Activated T-helper 17 cell treated with anti-CD3 and anti-CD28 coated beads, Interleukin-2, amount 50 U/mL, for 72 hours (primary cell): ENCODE data around the gene ANKS6. TPM values are rescaled to one million over a fixed set of nuclear protein-coding genes. Genes with fewer than 3 reads are reported as not detected.
A peak's percentile ranks its signal among the peaks of the same experiment; 100 is the strongest.

Experiments used
- ATAC-seq: fragments of 150-1000 bp; cut with Tn5 transposase; replicated peaks from 2 replicates; pipeline ENCODE4 v1.10.0; 2021; ENCODE audit warnings: mild to moderate bottlenecking, moderate library complexity
- H3K27ac Mint-ChIP-seq: one replicate; pipeline ENCODE4 v1.8.0; 2022; ENCODE audit warnings: mixed read lengths
- H3K27me3 Mint-ChIP-seq: one replicate; pipeline ENCODE4 v1.8.0; 2022; ENCODE audit warnings: mixed read lengths
- H3K36me3 Mint-ChIP-seq: one replicate; pipeline ENCODE4 v1.8.0; 2022; ENCODE audit warnings: low read depth, mild to moderate bottlenecking, mixed read lengths
- H3K4me1 Mint-ChIP-seq: one replicate; pipeline ENCODE4 v1.8.0; 2022; ENCODE audit warnings: mixed read lengths
- H3K4me3 Mint-ChIP-seq: one replicate; pipeline ENCODE4 v1.8.0; 2022; ENCODE audit warnings: mild to moderate bottlenecking, mixed read lengths
- H3K9me3 Mint-ChIP-seq: one replicate; pipeline ENCODE4 v1.8.0; 2022; ENCODE audit warnings: mixed read lengths
- total RNA-seq, 2 donors: library from RNA; stranded (reverse); gene quantifications; one replicate each; pipeline ENCODE4 v1.2.3, GENCODE V29; 2022

The ANKS6 gene
- total RNA-seq = 10 to 100 TPM; 10.0 to 11.2 TPM

DNA sequence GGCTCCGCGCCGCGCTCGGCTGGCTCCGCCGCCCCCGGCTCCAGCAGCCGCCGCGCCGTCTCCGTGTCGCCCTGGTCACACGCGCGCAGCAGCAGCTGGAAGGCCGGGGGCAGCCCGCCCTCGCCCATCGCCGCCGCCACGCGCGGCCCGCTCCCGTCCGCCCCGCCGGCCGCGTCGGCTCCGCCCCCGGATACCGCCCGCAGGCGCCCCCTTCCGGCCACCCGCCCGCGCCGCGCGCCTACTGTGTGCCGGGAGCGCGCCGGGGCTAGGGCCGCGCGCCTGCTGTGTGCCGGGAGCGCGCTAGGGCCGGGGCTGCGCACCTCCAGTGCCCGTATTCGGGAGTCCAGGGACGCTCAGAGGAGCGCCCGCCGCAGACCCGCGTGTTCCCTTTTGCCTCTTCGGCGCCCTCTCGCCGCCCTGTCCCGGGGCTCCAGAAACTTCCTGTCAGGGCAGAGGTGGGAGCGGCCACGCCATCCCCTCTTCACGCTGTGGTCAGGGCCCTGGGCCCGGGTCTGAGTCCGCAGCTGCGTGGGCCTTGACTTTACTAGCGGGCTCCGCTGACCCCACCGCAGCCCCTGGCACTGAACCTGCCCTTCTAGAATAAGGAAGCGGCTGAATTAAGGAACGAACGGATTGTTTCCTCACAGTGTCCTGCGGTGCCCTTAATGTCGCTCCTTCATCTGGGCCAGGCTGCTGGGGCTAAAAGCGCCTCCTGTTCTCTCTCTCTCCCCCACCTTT, at the start of gene ANKS6:
Gene ANKS6, minus strand, starts transcription at position 192 of the 738 bp plus-strand sequence. Its CDS starts 64 bp downstream, at position 128.
- peaks cover 17% of the 10 kb centered on the region for H3K4me1 Mint-ChIP-seq
- H3K9me3 Mint-ChIP-seq = no peaks in the 10 kb centered on the region
- peak within 1 kb of the TSS; percentile 33 for H3K27ac Mint-ChIP-seq
- ATAC-seq = peak; percentile 90
- no peaks in the 10 kb centered on the region for H3K27me3 Mint-ChIP-seq
- H3K36me3 Mint-ChIP-seq = no peaks in the 10 kb centered on the region
- H3K4me3 Mint-ChIP-seq = peak within 1 kb of the TSS; percentile 85

- Mint-ChIP-seq H3K27me3 (no peaks in the 10 kb centered on the region), H3K4me3 (no peak overlapping the region)
- ATAC-seq = no peak
Measured at GRCh38 chr9:98846081-98846480, 49.7 kb upstream of the ANKS6 start.

DNA sequence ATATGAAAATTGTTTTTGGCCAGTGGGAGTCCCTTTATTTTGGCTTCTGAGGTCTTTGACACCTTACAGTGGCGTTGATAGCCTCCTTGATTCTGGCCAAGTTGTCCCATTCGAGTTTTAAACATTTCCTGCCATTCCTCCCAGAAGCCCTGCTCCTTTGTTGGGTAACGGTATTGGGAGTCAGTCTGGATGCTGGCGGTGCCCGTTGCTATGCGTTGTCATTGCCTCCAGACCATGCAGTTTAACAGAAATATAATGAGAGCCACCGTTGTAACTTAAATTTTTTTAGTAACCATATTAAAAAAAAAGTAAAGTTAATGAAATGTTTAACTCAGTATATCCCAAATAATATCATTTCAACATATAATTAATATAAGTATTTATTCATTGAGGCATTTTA, 46.2 kb upstream of the ANKS6 start:
- Mint-ChIP-seq H3K4me3 (no peak overlapping the region), H3K9me3 (no peaks in the 10 kb centered on the region), H3K27ac (no peak overlapping the region), H3K4me1 (no peaks in the 10 kb centered on the region), H3K27me3 (no peaks in the 10 kb centered on the region), H3K36me3 (peaks cover 20% of the 10 kb centered on the region)
- ATAC-seq = no peak

More at GRCh38 chr9:98846081-98846480, 49.7 kb upstream of the ANKS6 start:
- H3K4me1 Mint-ChIP-seq = no peaks in the 10 kb centered on the region
- no peaks in the 10 kb centered on the region for H3K9me3 Mint-ChIP-seq
- no peak overlapping the region for H3K27ac Mint-ChIP-seq
- peaks cover 13% of the 10 kb centered on the region for H3K36me3 Mint-ChIP-seq

- Mint-ChIP-seq H3K27me3 (no peaks in the 10 kb centered on the region), H3K4me3 (no peak overlapping the region), H3K27ac (no peak overlapping the region), H3K4me1 (no peaks in the 10 kb centered on the region), H3K9me3 (no peaks in the 10 kb centered on the region), H3K36me3 (peaks cover 20% of the 10 kb centered on the region)
- ATAC-seq = no peak
Measured at GRCh38 chr9:98839724-98840123, 43.4 kb upstream of the ANKS6 start.

DNA sequence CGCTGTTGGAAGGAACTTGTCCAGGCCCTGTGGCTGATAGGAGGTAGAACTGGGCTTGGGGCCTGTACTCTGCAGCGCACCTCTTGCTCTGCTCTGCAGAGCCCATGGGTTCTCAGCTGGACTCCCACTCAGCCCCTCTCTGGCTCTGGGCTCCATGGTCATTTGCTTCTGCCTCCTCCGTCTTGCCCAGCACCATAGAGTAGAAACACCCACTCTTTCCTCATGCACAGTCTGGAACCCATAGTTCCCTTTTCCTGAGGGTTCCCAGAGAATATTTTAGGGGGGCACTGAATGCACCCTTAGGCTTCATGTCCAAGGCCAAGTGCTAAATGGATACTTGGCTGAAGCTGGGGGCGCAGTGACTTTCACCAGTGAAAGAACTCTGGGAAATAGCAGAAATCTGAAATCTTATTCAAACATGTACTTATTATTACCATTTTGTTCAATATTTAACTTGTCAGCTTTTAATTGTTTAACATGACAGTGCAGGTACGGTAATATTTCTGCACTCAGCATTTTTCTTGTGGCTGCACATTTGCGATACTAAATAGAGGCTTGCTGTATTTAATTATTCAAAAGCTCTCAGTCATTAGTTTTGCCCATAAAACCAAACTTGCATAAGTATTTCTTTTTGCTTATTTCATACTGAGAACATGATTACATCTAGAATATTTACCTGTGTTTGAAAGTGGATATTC, 42.7 kb upstream of the ANKS6 start:
- Mint-ChIP-seq H3K4me3 (no peak overlapping the region), H3K4me1 (no peaks in the 10 kb centered on the region), H3K36me3 (peaks cover 20% of the 10 kb centered on the region), H3K27me3 (no peaks in the 10 kb centered on the region), H3K27ac (no peak overlapping the region), H3K9me3 (no peaks in the 10 kb centered on the region)
- ATAC-seq = no peak

DNA sequence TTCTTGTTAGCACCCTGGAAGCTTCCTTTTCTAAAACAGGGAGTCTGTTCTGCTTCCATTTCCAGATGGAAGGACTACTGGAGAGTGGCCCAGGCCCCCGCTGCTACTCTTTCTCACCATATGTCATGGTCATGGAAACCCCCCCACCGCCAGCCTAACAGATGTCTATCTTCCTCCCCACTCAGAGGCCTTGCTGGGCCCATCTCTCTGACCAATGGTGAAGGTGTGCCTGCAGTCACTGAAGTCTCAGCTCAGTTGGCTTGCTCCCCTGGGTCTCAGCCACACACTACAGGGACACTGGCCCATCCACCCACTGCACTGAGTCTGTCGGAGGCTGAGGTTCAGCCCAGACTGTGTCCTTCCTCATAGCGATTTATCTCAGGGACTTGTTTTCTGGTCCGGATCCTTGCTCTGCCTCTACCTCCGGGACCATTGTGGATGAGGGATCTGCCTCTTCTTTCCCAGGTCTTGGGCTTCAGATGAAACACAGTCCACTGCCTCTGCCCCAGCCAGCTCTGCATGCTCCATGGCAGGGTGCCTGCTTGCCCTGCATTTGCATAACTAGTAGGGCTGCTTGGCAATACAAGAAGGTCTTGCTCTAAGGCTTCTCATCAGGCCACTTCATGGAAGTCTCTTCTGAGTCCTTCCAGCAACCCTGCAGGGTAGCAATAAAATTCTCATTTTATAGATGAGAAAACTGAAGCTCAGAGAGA, 42.0 kb upstream of the ANKS6 start:
- ATAC-seq = no peak
- peak overlapping the region; percentile 31 for H3K27ac Mint-ChIP-seq
- H3K4me1 Mint-ChIP-seq = no peaks in the 10 kb centered on the region
- peaks cover 20% of the 10 kb centered on the region for H3K36me3 Mint-ChIP-seq
- H3K9me3 Mint-ChIP-seq = no peaks in the 10 kb centered on the region
- H3K27me3 Mint-ChIP-seq = no peaks in the 10 kb centered on the region
- H3K4me3 Mint-ChIP-seq = no peak overlapping the region

DNA sequence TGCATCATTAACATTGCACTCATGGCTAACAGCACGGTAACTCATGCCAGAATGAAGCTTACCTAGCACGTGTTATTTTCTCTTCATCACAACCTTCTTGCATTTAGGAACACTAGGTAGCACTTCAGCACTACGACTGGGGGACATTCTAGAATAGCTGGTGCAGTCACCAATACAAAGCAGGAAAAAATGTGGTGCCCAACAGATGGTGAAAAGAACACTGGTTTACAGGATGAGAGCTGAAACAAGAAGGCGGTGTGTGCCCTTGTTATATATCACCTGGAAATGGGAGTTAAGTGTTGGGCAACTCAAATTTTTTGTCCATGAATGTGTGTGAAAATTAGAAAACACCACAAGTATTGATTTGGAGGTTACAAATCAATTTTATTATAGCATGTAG, 41.2 kb upstream of the ANKS6 start:
- Mint-ChIP-seq H3K27ac (no peak overlapping the region), H3K4me3 (no peak overlapping the region), H3K4me1 (no peaks in the 10 kb centered on the region), H3K36me3 (peaks cover 20% of the 10 kb centered on the region), H3K27me3 (no peaks in the 10 kb centered on the region), H3K9me3 (no peaks in the 10 kb centered on the region)
- ATAC-seq = no peak

DNA sequence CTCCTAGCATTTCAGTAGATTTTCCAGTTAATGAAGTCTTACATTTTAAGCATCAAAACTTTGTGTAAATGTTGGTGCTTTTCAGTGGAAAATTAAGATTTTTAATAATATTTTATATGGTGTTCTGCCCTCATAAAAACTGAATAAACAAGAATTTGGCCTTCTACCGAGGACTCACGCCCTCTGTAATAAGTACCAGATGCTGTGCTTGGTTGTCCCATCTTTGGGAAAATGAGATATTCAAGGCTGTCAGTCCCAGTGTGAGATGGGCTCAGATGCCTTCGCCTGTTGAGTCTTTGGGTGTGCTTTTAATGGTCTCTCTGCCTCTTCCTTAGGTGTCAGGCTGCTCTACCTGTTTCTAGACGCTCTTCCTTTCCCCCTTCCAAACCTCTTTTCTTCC, 39.9 kb upstream of the ANKS6 start:
- Mint-ChIP-seq H3K27ac (no peak overlapping the region), H3K9me3 (no peaks in the 10 kb centered on the region), H3K4me1 (no peaks in the 10 kb centered on the region), H3K36me3 (peaks cover 15% of the 10 kb centered on the region), H3K27me3 (no peaks in the 10 kb centered on the region), H3K4me3 (no peak overlapping the region)
- ATAC-seq = no peak

DNA sequence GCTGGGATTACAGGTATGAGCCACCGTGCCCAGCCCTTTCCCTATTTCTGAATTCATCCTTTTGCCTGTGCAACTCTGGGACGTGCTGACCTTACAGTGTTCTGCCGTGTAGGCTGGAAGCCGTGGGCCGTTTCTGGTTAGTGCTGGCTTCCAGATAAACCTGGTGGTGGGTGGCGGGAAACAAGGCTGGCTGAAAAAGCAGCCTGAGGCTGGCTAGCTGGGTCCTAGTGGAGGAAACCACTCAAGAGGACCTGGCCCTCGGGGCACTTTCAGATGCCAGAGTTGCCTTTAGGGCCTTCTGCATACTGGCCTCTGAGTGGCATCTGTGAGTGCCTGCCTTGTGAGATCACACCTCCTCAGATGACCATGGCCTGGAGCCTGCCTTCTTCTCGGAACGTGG, 38.0 kb upstream of the ANKS6 start:
- Mint-ChIP-seq H3K4me3 (no peak overlapping the region), H3K9me3 (no peaks in the 10 kb centered on the region), H3K27me3 (no peaks in the 10 kb centered on the region), H3K4me1 (no peaks in the 10 kb centered on the region), H3K36me3 (peaks cover 11% of the 10 kb centered on the region), H3K27ac (no peak overlapping the region)
- no peak for ATAC-seq

- Mint-ChIP-seq H3K27me3 (no peaks in the 10 kb centered on the region), H3K9me3 (no peaks in the 10 kb centered on the region)
Measured at GRCh38 chr9:98833090-98833956, 37.0 kb upstream of the ANKS6 start.

DNA sequence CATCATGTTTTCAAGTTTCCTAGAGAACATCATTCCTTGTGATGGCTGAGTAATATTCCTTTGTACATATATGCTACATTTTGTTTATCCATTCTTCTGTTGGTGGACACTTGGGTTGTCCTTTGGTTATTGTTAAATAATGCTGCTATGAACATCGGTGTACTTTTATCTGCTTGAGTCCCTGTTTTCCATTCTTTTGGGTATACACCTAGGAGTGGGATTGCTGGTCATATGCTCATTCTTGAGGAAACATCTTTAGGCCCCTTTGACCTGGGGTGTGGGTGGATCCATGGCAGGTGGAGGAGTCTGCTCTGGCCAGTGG, 36.4 kb upstream of the ANKS6 start:
- Mint-ChIP-seq H3K9me3 (no peaks in the 10 kb centered on the region), H3K36me3 (peaks cover 16% of the 10 kb centered on the region), H3K4me3 (no peak overlapping the region), H3K27me3 (no peaks in the 10 kb centered on the region), H3K4me1 (no peaks in the 10 kb centered on the region), H3K27ac (no peak overlapping the region)
- ATAC-seq = no peak

More at GRCh38 chr9:98833090-98833956, 37.0 kb upstream of the ANKS6 start:
- H3K36me3 Mint-ChIP-seq = peaks cover 12% of the 10 kb centered on the region
- H3K4me1 Mint-ChIP-seq = no peaks in the 10 kb centered on the region
- no peak overlapping the region for H3K4me3 Mint-ChIP-seq
- no peak for ATAC-seq
- H3K27ac Mint-ChIP-seq = no peak overlapping the region

- Mint-ChIP-seq H3K27ac (no peak overlapping the region), H3K4me1 (no peaks in the 10 kb centered on the region), H3K27me3 (no peaks in the 10 kb centered on the region), H3K9me3 (no peaks in the 10 kb centered on the region), H3K36me3 (peaks cover 23% of the 10 kb centered on the region), H3K4me3 (no peak overlapping the region)
- ATAC-seq = no peak
Measured at GRCh38 chr9:98831696-98832095, 35.3 kb upstream of the ANKS6 start.

- no peak for ATAC-seq
- Mint-ChIP-seq H3K27ac (no peak overlapping the region), H3K36me3 (peaks cover 17% of the 10 kb centered on the region), H3K4me1 (no peaks in the 10 kb centered on the region), H3K9me3 (no peaks in the 10 kb centered on the region), H3K27me3 (no peaks in the 10 kb centered on the region), H3K4me3 (no peak overlapping the region)
Measured at GRCh38 chr9:98830554-98830953, 34.2 kb upstream of the ANKS6 start.

GRCh38 chr9:98829766-98830165, 33.4 kb upstream of the ANKS6 start:
- no peak for ATAC-seq
- H3K4me3 Mint-ChIP-seq = no peak overlapping the region
- H3K4me1 Mint-ChIP-seq = no peaks in the 10 kb centered on the region
- H3K27me3 Mint-ChIP-seq = no peaks in the 10 kb centered on the region
- no peak overlapping the region for H3K27ac Mint-ChIP-seq
- no peaks in the 10 kb centered on the region for H3K9me3 Mint-ChIP-seq
- peaks cover 17% of the 10 kb centered on the region for H3K36me3 Mint-ChIP-seq
